Muscle layer of duodenum (tissue), 2 donors: ENCODE data around the gene ETV5.

ENCODE experiments used
- H3K27ac ChIP-seq: one replicate; pipeline ENCODE4 v1.7.0; 2013; ENCODE audit warnings: mild to moderate bottlenecking, low read length
- H3K27me3 ChIP-seq: one replicate; pipeline ENCODE4 v1.7.0; 2013; ENCODE audit warnings: low read depth, mild to moderate bottlenecking, control low read depth, low read length
- H3K36me3 ChIP-seq, 2 donors: one replicate each; pipeline ENCODE4 v1.7.0; 2013; ENCODE audit warnings: low read length in 2 of 2, control low read depth in 1 of 2, mild to moderate bottlenecking in 1 of 2; ENCODE audit not compliant: insufficient read depth in 2 of 2, control insufficient read depth in 1 of 2
- H3K4me1 ChIP-seq, 2 donors: one replicate each; pipeline ENCODE4 v1.7.0; 2013; ENCODE audit warnings: low read length in 2 of 2, mild to moderate bottlenecking in 2 of 2, control low read depth in 1 of 2, moderate library complexity in 1 of 2; ENCODE audit not compliant: insufficient read depth in 2 of 2, control insufficient read depth in 1 of 2
- H3K4me3 ChIP-seq, 2 donors: one replicate each; pipeline ENCODE4 v1.7.0; 2013; ENCODE audit warnings: low read length in 2 of 2, low read depth in 1 of 2, mild to moderate bottlenecking in 1 of 2
- H3K9me3 ChIP-seq, 2 donors: one replicate each; pipeline ENCODE4 v1.7.0; 2013; ENCODE audit warnings: low read length in 2 of 2, control low read depth in 1 of 2, mild to moderate bottlenecking in 1 of 2; ENCODE audit not compliant: control insufficient read depth in 1 of 2
- donor health status: healthy.

The ETV5 gene

GRCh38 chr3:186058225-186058624 is 50.7 kb downstream of the ETV5 start:
- no peaks in the 10 kb centered on the region for H3K4me1 ChIP-seq
- H3K4me3 ChIP-seq = no peak overlapping the region
- no peaks in the 10 kb centered on the region for H3K27me3 ChIP-seq
- H3K9me3 ChIP-seq = no peaks in the 10 kb centered on the region
- peaks cover 0 to 18% of the 10 kb centered on the region in 2 donors for H3K36me3 ChIP-seq
- H3K27ac ChIP-seq = no peak overlapping the region

GRCh38 chr3:186057594-186057993 is 51.3 kb downstream of the ETV5 start:
- Histone ChIP-seq H3K36me3 (peaks cover 0 to 18% of the 10 kb centered on the region in 2 donors), H3K4me1 (no peaks in the 10 kb centered on the region), H3K27me3 (no peaks in the 10 kb centered on the region), H3K4me3 (no peak overlapping the region), H3K9me3 (no peaks in the 10 kb centered on the region), H3K27ac (no peak overlapping the region)

- H3K4me3 ChIP-seq = no peak overlapping the region
Measured at GRCh38 chr3:186054792-186055352, 54.0 kb downstream of the ETV5 start.

GRCh38 chr3:186053954-186054791 is 54.7 kb downstream of the ETV5 start:
- H3K4me3 ChIP-seq = no peak overlapping the region
- H3K27me3 ChIP-seq = no peaks in the 10 kb centered on the region
- H3K27ac ChIP-seq = no peak overlapping the region
- H3K36me3 ChIP-seq = peaks cover 10 to 29% of the 10 kb centered on the region in 2 donors
- no peaks in the 10 kb centered on the region for H3K4me1 ChIP-seq
- no peaks in the 10 kb centered on the region for H3K9me3 ChIP-seq

More at GRCh38 chr3:186054792-186055352, 54.0 kb downstream of the ETV5 start:
- Histone ChIP-seq H3K27ac (no peak overlapping the region), H3K36me3 (peaks cover 10 to 25% of the 10 kb centered on the region in 2 donors), H3K4me1 (no peaks in the 10 kb centered on the region), H3K9me3 (no peaks in the 10 kb centered on the region), H3K27me3 (no peaks in the 10 kb centered on the region)

- Histone ChIP-seq H3K4me1 (no peaks in the 10 kb centered on the region), H3K9me3 (no peaks in the 10 kb centered on the region), H3K27ac (no peak overlapping the region), H3K27me3 (no peaks in the 10 kb centered on the region), H3K4me3 (no peak overlapping the region), H3K36me3 (peaks cover 10 to 41% of the 10 kb centered on the region in 2 donors)
Measured at GRCh38 chr3:186052096-186052840, 56.6 kb downstream of the ETV5 start.

GRCh38 chr3:186049001-186049400 is 59.9 kb downstream of the ETV5 start:
- Histone ChIP-seq H3K27ac (no peak overlapping the region), H3K36me3 (peaks cover 10 to 36% of the 10 kb centered on the region in 2 donors), H3K27me3 (no peaks in the 10 kb centered on the region), H3K4me1 (peaks cover 0 to 6% of the 10 kb centered on the region in 2 donors), H3K9me3 (no peaks in the 10 kb centered on the region), H3K4me3 (no peak overlapping the region)

- no peak overlapping the region for H3K4me3 ChIP-seq
- H3K9me3 ChIP-seq = no peaks in the 10 kb centered on the region
- no peaks in the 10 kb centered on the region for H3K27me3 ChIP-seq
- H3K27ac ChIP-seq = no peak overlapping the region
- peaks cover 10 to 36% of the 10 kb centered on the region in 2 donors for H3K36me3 ChIP-seq
- H3K4me1 ChIP-seq = peaks cover 0 to 6% of the 10 kb centered on the region in 2 donors
Measured at GRCh38 chr3:186048119-186048518, 60.8 kb downstream of the ETV5 start.

- no peaks in the 10 kb centered on the region for H3K9me3 ChIP-seq
- H3K27me3 ChIP-seq = no peaks in the 10 kb centered on the region
- no peak overlapping the region for H3K27ac ChIP-seq
- H3K4me1 ChIP-seq = peaks cover 0 to 6% of the 10 kb centered on the region in 2 donors
- peaks cover 8 to 36% of the 10 kb centered on the region in 2 donors for H3K36me3 ChIP-seq
- no peak overlapping the region for H3K4me3 ChIP-seq
Measured at GRCh38 chr3:186046838-186047237, 62.1 kb downstream of the ETV5 start.

GRCh38 chr3:186044968-186045367 is 63.9 kb downstream of the ETV5 start:
- peaks cover 0 to 6% of the 10 kb centered on the region in 2 donors for H3K4me1 ChIP-seq
- H3K4me3 ChIP-seq = no peak overlapping the region
- no peak overlapping the region for H3K27ac ChIP-seq

GRCh38 chr3:186044427-186044826 is 64.5 kb downstream of the ETV5 start:
- Histone ChIP-seq H3K9me3 (no peaks in the 10 kb centered on the region), H3K4me3 (no peak overlapping the region), H3K27ac (no peak overlapping the region), H3K36me3 (peaks cover 0 to 20% of the 10 kb centered on the region in 2 donors), H3K4me1 (peaks cover 0 to 6% of the 10 kb centered on the region in 2 donors), H3K27me3 (no peaks in the 10 kb centered on the region)

More at GRCh38 chr3:186044968-186045367, 63.9 kb downstream of the ETV5 start:
- Histone ChIP-seq H3K9me3 (no peaks in the 10 kb centered on the region), H3K27me3 (no peaks in the 10 kb centered on the region), H3K36me3 (peaks cover 0 to 25% of the 10 kb centered on the region in 2 donors)
